OCI-LY3 (cell line): ENCODE data around the gene KIFBP.

Experiments
- H2AFZ ChIP-seq: fragments of 200-600, 300-600 bp; shearing (Covaris generic); 2 replicates; pipeline ENCODE4 v1.6.0; 2014; ENCODE audit warnings: antibody characterized with exemption, low read depth, low read length
- H3K27ac ChIP-seq: fragments of 200-600, 300-600 bp; sonication (generic); 2 replicates; pipeline ENCODE4 v1.5.1; 2014; ENCODE audit warnings: mild to moderate bottlenecking, low read length, moderate library complexity, mixed read lengths
- H3K27me3 ChIP-seq: fragments of 200-600, 300-600 bp; sonication (generic); 2 replicates; pipeline ENCODE4 v1.6.1; 2014; ENCODE audit warnings: low read depth, low read length, mixed read lengths
- H3K36me3 ChIP-seq: fragments of 200-600, 300-600 bp; sonication (generic); replicated peaks from 2 replicates; pipeline ENCODE3; 2014; ENCODE audit warnings: low read depth, low read length, mixed read lengths
- H3K4me1 ChIP-seq: fragments of 300-600, 200-600 bp; sonication (generic); 2 replicates; pipeline ENCODE4 v1.6.1; 2014; ENCODE audit warnings: low read length, mixed read lengths
- H3K4me2 ChIP-seq: fragments of 200-600, 300-600 bp; sonication (generic); 2 replicates; pipeline ENCODE4 v1.6.1; 2014; ENCODE audit warnings: low read length, mixed read lengths
- H3K4me3 ChIP-seq: fragments of 300-600, 200-600 bp; sonication (generic); 2 replicates; pipeline ENCODE4 v1.5.1; 2014; ENCODE audit warnings: antibody characterized with exemption, mild to moderate bottlenecking, low read length, moderate library complexity
- H3K79me2 ChIP-seq: fragments of 300-600, 200-600 bp; shearing (Covaris generic); 2 replicates; pipeline ENCODE4 v1.6.1; 2014; ENCODE audit warnings: mild to moderate bottlenecking, low read length, mixed read lengths
- H3K9ac ChIP-seq: fragments of 300-600, 200-600 bp; shearing (Covaris generic); 2 replicates; pipeline ENCODE4 v1.6.0; 2014; ENCODE audit warnings: mild to moderate bottlenecking, low read length, moderate library complexity
- H3K9me3 ChIP-seq: fragments of 200-600, 300-600 bp; shearing (Covaris generic); 2 replicates; pipeline ENCODE4 v1.6.1; 2014; ENCODE audit warnings: low read length, mixed read lengths; ENCODE audit not compliant: insufficient read depth
- H4K20me1 ChIP-seq: fragments of 200-600, 300-600 bp; sonication (generic); 2 replicates; pipeline ENCODE4 v1.6.1; 2016; ENCODE audit warnings: low read length, mixed read lengths; ENCODE audit not compliant: insufficient read depth
- EZH2phosphoT487 ChIP-seq: fragments of 200-600 bp; shearing (Covaris generic); IDR thresholded peaks from 2 replicates; pipeline ENCODE4 v1.6.1; 2018; ENCODE audit warnings: antibody characterized with exemption, mixed run types, low read depth
- TF ChIP-seq, protein P1 (sequence below): fragments of 200-600, 300-600 bp; sonication (generic); IDR thresholded peaks from 2 replicates; pipeline ENCODE4 v1.5.1; 2014; ENCODE audit warnings: antibody characterized with exemption, low read length, low read depth

The KIFBP gene

DNA sequence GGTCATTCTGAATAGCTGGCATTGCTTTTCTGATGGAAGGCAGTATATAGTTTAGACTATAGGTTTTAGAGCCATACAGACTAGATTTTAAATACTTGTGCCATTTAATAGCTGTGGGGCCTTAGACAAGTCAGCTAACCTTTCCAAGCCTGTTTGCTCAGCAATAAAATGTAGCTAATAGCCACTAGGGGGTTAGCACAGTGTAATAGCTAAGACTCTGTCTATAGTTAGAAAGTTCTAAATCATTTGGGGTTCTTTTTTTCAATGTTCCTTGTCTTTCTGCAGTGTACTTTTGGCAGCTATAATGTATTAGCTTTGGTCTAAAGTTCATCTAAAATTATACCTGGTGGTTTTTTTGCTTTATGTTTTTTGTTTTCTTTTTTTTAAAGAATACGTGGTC, 7.5 kb upstream of the KIFBP start:
- Histone ChIP-seq H3K4me2 (no peak overlapping the region), H3K79me2 (peaks cover 19% of the 10 kb centered on the region), H3K9ac (no peak overlapping the region), H3K9me3 (no peaks in the 10 kb centered on the region), H3K4me3 (no peak overlapping the region), H4K20me1 (peaks cover 4% of the 10 kb centered on the region; the same call in 1 of the 2 replicates), H3K36me3 (peaks cover 50% of the 10 kb centered on the region), H2AFZ (no peak overlapping the region), H3K27ac (no peak overlapping the region), H3K27me3 (no peaks in the 10 kb centered on the region), H3K4me1 (no peaks in the 10 kb centered on the region)
- TF ChIP-seq EZH2phosphoT487 = no peak
- TF ChIP-seq, protein P1, sequence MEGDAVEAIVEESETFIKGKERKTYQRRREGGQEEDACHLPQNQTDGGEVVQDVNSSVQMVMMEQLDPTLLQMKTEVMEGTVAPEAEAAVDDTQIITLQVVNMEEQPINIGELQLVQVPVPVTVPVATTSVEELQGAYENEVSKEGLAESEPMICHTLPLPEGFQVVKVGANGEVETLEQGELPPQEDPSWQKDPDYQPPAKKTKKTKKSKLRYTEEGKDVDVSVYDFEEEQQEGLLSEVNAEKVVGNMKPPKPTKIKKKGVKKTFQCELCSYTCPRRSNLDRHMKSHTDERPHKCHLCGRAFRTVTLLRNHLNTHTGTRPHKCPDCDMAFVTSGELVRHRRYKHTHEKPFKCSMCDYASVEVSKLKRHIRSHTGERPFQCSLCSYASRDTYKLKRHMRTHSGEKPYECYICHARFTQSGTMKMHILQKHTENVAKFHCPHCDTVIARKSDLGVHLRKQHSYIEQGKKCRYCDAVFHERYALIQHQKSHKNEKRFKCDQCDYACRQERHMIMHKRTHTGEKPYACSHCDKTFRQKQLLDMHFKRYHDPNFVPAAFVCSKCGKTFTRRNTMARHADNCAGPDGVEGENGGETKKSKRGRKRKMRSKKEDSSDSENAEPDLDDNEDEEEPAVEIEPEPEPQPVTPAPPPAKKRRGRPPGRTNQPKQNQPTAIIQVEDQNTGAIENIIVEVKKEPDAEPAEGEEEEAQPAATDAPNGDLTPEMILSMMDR = no peak

DNA sequence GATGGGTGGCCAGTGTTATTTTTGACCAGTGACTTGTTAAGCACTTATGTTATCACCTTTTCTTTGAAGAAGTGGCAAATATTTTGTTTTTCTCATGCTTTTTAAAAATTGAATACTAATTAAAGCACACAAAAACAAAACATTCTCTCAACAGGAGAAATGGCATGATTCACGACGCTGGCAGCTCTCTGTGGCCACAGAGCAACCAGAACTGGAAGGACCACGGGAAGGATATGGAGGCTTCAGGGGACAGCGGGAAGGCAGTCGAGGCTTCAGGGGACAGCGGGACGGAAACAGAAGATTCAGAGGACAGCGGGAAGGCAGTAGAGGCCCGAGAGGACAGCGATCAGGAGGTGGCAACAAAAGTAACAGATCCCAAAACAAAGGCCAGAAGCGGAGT, 6.2 kb upstream of the KIFBP start:
- Histone ChIP-seq H3K79me2 (peaks cover 19% of the 10 kb centered on the region), H4K20me1 (peaks cover 4% of the 10 kb centered on the region; the same call in 1 of the 2 replicates), H3K36me3 (peaks cover 46% of the 10 kb centered on the region), H3K9me3 (no peaks in the 10 kb centered on the region), H3K9ac (no peak overlapping the region), H2AFZ (no peak overlapping the region), H3K4me3 (no peak overlapping the region), H3K27ac (no peak overlapping the region), H3K4me2 (no peak overlapping the region), H3K4me1 (no peaks in the 10 kb centered on the region), H3K27me3 (no peaks in the 10 kb centered on the region)
- TF ChIP-seq, protein P1 = no peak
- TF ChIP-seq EZH2phosphoT487 = no peak

DNA sequence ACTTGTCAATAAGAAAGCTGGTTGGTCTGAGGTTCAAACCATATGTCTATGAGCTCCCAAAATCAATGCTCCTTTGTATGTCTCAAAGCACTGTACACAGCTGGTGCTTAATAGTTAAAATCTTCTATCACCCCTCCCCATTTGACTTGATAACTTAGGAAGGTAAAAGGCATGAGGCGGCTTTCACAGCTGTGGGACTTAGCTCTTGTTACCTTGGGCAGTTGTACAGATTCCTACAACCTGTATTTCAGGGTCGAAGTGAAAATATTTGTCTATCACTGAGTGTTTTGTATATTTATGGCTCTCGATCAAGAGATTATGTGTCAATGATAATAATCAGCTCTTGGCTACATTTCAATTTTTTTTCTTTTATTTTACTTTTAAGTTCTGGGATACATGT, 992 bp upstream of the KIFBP start:
- no peak overlapping the region for H3K4me3 ChIP-seq
- H4K20me1 ChIP-seq = peaks cover 4% of the 10 kb centered on the region; the same call in 1 of the 2 replicates
- no peak overlapping the region for H3K27ac ChIP-seq
- H3K36me3 ChIP-seq = peaks cover 15% of the 10 kb centered on the region
- peaks cover 10% of the 10 kb centered on the region; the same call in 1 of the 2 replicates for H3K79me2 ChIP-seq
- no peak overlapping the region for H2AFZ ChIP-seq
- no peaks in the 10 kb centered on the region for H3K9me3 ChIP-seq
- no peak overlapping the region for H3K4me2 ChIP-seq
- H3K4me1 ChIP-seq = no peaks in the 10 kb centered on the region
- H3K27me3 ChIP-seq = no peaks in the 10 kb centered on the region
- TF ChIP-seq, protein P1 = no peak
- TF ChIP-seq EZH2phosphoT487 = no peak
- H3K9ac ChIP-seq = no peak overlapping the region

DNA sequence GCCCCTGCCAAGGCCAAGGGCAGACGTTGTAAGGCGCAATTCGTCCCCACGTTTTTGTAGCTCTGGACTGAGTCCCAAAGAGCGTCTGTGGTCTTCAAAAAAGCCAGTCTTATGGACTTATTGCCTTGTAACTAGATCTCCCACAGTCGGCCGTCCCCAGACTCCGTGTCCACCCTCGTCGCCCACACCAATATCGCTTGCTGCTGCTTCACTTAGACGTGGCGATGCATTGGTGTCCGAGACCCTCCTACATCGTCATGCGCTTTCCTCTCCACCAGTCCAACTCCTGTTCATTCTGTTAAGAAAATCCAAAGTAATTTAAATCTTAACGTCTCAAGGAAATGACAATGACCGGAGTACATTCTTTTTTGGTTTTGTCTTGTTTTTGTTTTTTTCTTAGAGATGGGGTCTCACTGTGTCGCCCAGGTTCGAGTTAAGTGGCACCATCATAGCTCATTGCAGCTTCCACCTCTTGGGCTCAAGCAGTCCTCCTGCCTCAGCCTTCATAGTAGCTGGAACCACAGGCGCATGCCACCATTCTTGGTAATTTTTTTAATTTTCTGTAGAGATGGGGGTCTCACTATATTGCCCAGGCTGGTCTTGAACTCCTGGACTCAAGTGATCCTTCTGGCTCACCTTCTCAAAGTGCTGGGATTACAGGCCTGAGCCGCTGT, 851 bp downstream of the KIFBP start:
- Histone ChIP-seq H3K4me1 (no peaks in the 10 kb centered on the region), H3K27me3 (no peaks in the 10 kb centered on the region), H2AFZ (no peak overlapping the region), H4K20me1 (no peaks in the 10 kb centered on the region), H3K79me2 (peaks cover under 1% of the 10 kb centered on the region; the same call in 1 of the 2 replicates), H3K9ac (no peak overlapping the region), H3K27ac (no peak overlapping the region), H3K36me3 (peaks cover under 1% of the 10 kb centered on the region), H3K9me3 (no peaks in the 10 kb centered on the region), H3K4me3 (no peak overlapping the region), H3K4me2 (no peak overlapping the region)
- TF ChIP-seq, protein P1 = no peak
- no peak for TF ChIP-seq EZH2phosphoT487
